NCI-H526 (cell line): Measurements from ENCODE around the gene AMZ2.
"Not testable (repeated sequence)": the region's sequence is repeated elsewhere in the genome, so short reads cannot be mapped to it uniquely, and the experiment has no call there.

ENCODE experiments used
- DNase-seq, 2 experiments: peaks; one replicate each; lab custom pipeline; 2025; lab: John Stamatoyannopoulos, UW

The AMZ2 gene

DNA sequence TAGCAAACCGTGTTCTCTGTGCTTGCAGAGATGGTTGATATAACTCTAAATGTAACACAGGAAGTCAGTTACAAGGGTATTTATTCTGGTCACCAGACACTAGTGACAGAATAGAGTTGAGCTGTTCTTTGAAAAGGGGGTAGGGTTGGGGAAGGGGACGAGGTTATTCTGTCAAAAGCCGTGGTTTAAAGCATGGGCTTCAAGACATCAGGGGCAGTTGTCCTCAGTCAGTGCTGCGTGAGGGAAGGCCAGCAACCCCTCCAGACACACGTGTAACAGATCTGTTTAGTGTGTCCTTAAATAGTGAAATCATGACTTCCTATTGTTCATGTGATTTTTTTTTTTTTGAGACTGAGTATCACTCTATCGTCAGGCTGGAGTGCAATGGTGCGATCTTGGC lies 5.6 kb downstream of the AMZ2 start:
- not testable (repeated sequence) for DNase-seq

DNA sequence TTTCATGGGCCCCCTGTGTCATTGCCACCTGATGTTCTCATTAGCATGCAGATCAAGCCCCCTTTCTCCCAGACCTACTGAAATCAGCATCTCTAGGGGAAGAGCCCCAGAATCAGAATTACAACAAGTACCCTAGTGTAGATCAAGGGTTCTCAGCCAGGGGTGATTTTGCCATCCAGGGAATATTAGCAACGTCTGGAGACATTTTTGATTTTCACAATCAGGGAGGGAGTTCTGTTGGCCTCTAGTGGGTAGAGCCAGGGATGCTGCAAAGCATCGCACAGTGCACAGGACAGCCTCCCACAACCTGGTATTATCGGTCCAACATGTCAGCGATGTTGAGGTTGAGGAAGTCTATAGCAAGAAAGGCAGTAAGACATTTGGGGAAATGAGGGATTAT lies 7.3 kb downstream of the AMZ2 start:
- no peak for DNase-seq

DNA sequence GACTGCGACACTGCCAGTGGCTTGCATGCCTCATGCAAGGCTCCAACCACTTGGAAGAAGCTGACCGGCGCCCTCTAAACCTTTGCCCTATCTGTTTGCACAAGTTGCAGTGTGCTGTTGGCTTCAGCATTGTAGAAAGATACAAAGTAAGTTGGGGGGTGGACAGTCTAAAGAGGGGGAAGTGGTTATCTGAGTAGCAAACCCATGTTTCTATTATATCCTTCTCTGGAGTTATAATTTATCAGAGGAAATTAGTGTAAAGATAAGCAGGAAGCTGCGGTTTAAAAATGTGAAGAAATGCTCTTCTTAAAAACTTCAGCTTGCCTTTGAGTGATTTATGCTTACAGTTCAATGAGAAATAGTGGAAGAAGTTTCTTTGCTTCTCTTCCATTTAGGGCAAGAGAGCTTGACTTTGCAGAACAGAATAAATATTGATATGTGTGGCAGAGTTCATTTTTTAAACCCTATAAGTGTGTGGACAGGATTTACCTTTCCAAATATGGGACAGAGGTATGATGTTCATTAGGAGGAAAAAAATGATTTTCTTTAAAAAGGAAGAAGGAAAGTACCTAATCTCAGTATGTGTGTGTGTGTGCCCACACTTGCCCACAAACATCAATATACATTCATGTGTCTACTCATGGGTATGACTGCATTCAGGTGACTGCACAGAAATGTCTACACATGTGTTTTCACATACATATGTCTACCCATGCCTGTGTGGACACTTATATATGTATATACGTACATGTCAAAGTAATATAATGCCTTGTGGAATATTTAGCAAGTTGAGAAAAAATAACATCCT lies 8.1 kb downstream of the AMZ2 start:
- DNase-seq, result no peak

DNA sequence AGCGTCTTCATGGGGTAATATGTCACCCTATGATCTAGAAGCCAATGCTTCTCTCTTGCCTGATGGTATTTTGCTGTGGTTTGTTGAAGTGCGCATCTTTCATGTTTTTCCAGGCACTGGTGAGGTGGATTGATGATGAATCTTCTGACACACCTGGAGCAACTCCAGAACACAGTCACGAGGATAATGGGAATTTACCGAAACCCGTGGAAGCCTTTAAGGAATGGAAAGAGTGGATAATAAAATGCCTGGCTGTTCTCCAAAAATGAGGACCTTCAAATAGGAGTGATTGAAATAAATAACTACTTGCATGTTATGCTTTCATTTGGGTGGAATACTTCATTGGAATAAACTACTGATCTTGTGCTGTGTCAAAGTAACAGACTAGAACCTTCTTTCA lies 8.9 kb downstream of the AMZ2 start:
- not testable (repeated sequence) for DNase-seq

- no peak for DNase-seq
Observed at GRCh38 chr17:68257934-68258333, 10.1 kb downstream of the AMZ2 start.

DNA sequence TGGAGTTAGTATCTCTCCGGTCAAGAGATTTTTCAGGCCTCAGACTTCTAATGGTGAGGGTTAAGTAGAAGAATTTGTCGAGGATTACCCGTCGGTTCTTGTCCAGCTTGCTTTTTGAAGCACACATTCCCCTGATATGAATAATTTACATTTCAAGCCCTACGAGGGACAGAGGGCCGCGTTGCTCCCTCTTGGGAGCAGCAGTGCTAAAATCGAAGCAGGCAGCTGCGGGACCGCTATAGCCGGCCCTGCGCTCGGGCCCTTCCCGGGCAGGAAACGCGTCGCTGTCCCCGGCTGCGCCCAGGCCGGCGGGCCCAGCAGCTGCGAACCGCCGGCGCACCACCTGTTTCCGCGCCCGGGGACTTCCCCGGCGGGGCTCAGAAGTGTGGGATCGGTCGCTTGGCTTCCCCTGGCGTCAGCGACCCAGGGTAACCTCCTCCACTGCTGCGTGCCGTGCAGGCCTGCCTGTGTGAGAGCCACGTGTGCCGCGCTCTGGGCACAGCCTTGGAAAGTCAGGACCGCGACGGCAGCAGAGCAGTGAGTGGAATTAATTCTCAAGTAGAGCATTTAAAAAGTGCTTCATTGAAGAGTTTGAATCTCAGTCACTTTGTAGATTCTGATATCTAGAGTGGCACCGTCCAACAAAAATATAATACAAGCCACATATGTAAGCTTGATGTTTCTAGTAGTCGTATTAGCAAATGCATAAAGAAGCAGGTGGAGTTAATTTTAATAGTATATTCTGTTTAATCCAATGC lies 11.2 kb downstream of the AMZ2 start:
- peak in 1 of 2 experiments; percentile 36 for DNase-seq

GRCh38 chr17:68259648-68259951 lies 11.8 kb downstream of the AMZ2 start:
- peak in 1 of 2 experiments; percentile 17 for DNase-seq

- no peak for DNase-seq
Observed at GRCh38 chr17:68260051-68260762, 12.4 kb downstream of the AMZ2 start.

- DNase-seq, result not testable (repeated sequence)
Observed at GRCh38 chr17:68262467-68262866, 14.6 kb downstream of the AMZ2 start.

DNA sequence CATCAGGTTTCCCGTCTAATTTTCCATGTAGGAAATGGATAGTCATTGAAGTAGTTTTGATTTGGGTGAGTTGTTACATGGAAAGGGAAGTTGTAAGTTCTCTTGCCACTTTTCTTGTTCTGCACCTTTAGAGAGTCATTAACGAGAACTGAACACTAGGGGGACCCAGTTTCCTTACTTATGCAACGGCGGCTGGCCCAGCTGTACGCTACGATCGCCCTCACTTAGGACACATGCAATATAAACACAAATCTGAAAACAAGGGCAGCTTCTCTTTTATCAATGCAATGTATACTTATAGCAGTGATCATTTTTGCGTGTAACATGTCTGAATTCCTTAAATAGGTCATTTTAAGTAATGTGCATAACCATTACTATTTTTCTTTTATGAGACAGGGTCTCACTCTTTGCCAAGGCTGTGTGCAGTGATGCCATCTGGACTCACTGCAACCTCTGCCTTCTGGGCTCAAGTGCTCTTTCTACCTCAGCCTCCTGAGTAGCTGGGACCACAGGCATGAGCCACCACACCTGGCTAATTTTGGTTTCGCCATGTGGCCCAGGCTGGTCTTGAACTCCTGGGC lies 15.3 kb downstream of the AMZ2 start:
- peak; percentile 8 to 49 for DNase-seq

GRCh38 chr17:68265833-68266232 lies 18.0 kb downstream of the AMZ2 start:
- not testable (repeated sequence) for DNase-seq

GRCh38 chr17:68273722-68274121 lies 25.9 kb downstream of the AMZ2 start:
- DNase-seq, result no peak

DNA sequence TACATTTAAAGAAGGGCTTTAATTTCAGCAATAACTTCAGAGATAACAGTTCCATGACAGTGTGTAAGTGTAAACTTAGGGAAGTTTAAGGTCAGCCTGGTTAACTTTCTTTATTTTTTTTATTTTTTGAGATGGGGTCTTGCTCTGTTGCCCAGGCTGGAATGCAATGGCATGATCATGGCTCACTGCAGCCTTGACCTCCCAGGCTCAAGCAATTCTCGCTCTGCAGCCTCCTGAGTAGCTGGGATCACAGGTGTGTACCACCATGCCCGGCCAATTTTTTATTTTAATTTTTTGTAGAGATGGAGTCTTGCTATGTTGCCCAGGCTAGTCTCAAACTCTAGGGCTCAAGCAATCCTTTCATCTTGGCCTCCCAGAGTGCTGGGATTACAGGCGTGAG lies 28.5 kb downstream of the AMZ2 start:
- not testable (repeated sequence) for DNase-seq

GRCh38 chr17:68277807-68278206 lies 30.0 kb downstream of the AMZ2 start:
- DNase-seq, result no peak

DNA sequence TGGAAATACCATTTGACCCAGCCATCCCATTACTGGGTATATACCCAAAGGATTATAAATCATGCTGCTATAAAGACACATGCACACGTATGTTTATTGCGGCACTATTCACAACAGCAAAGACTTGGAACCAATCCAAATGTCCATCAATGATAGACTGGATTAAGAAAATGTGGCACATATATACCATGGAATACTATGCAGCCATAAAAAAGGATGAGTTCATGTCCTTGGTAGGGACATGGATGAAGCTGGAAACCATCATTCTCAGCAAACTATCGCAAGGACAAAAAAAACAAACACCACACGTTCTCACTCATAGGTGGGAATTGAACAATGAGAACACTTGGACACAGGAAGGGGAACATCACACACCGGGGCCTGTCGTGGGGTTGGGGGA lies 34.1 kb downstream of the AMZ2 start:
- DNase-seq, result not testable (repeated sequence)

DNA sequence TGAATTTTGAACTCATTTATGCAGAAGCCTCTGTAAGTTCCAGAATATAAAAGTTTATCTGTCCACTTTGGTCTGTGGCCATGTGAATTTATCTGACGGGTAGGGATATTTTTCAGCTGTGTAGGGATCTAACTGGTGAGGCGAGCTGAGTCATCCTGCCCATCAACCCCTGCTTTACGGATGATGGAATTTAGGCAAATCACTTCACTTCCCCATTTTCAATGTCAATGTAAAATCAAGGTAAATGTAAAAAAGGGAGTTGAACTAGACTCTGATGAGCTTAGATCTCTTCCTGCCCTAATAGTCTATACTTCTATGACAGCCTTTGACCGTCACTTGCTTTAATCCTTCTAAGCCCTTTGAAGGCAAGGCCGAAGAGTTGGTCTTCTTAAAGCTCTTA lies 40.5 kb downstream of the AMZ2 start:
- DNase-seq, result peak in 1 of 2 experiments; percentile 53

DNA sequence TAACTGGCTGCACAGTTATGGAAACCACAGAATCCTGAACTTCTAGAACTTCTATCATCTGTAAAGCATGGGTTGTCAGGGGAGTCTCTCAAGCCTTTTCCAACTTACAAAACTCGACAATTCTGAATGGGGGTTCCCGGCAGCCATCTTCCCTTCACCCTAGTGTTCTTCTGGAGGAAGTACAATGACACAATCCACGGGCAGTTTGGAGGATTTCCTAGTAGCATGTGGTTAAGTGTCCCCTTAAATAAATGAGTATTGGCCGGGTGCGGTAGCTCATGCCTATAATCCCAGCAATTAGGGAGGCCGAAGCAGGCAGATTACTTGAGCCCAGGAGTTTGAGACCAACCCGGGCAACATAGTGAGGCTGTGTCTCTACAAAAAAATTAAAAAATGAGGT lies 41.0 kb downstream of the AMZ2 start:
- DNase-seq, result peak in 1 of 2 experiments; percentile 14

- DNase-seq, result no peak
Observed at GRCh38 chr17:68289473-68289872, 41.6 kb downstream of the AMZ2 start.

- peak in 1 of 2 experiments; percentile 26 for DNase-seq
Observed at GRCh38 chr17:68289936-68290267, 42.1 kb downstream of the AMZ2 start.

DNA sequence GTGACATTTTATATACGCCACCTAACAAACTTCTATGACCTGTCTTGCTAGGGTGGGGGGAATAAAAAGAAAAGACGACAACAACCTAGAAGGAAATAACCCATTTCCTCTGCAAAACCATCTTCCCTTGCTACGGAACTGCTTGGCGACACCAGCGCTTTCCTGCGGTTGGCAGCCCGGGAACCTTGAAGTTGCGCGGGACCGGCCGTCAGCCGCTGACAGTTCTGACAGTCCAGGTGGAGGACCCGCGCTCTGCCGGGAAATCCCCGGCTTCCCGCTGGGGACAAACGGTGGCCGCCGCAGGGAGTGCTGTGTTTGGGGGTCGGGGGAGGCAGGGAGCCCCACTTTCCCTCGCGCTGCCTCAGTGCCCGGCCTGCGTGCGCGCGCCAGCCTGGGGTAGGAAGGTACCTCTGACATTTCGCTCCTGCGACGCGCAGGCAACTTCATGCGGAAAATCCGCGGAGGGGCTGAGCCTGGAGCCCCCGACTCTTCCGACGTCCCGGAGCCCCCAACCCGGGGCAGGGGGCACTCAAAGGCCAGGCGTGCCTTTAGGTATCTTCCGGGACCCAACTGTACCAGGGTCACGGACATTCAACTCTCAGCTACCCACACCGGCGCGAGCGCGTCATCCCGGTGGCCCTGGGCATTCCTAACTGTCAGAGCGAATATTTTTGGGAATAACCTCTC lies 42.6 kb downstream of the AMZ2 start:
- peak in 1 of 2 experiments; percentile 54 for DNase-seq

DNA sequence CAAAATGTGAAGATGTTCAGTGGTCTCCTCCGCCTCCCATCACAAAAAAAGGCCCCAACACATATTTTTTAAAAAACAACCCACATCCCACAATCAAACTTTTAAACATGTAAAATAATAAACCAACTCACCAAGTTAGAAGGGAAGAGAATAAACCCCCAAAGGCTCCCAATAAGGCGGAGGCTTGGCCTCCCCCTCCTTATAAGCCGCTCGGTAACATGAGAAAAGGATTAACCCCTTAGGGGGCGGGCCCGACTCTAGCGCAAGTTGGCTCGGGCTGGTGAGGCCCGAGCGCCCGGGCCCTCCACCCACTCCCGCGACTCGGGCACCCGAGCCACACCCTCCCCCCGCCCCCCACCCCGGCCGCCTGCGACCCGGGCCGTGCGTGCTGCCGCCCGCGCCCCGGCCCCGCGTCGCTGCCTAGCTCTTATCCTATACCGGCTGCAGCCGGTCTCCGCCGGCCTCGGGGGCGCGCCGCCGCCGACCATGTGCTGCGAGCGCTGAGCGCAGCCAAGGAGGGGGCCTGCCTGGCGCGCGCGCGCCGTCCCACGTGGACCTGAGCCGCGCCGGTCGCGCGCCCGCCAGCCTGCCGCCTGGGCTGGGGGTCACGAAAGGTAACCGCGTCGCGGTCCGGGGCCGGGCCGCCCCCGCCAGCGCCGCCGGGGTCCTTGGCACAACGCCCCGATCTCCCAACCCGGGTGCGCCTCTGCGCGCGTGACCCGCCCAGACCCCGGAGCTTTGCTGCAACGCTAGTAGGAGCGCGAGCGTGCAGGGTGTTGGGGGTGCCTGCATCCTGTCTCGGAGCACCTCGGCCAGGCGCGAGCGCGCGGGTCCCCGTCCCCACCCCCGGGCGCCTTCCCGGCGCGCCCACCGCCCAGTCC lies 43.4 kb downstream of the AMZ2 start, which contains the start of the genes ARSG and SLC16A6:
Gene ARSG, plus strand, starts transcription at position 541 of the 881 bp plus-strand sequence. CDS start 15,999 bp downstream, outside the sequence.
Gene SLC16A6, minus strand, starts transcription at position 173 of the 881 bp plus-strand sequence. CDS start 12,807 bp downstream, outside the sequence.
- peak; percentile 55 to 92 for DNase-seq
